Inflammatory macrophage treated with lipopolysaccharide for 4 hours (primary cell): Measurements from ENCODE around the gene SELENOT.

Experiments
- DNase-seq: peaks from one replicate; pipeline ENCODE4 v3.0.0-alpha.2; 2020

Gene SELENOT

GRCh38 chr3:150673966-150674365 is 70.8 kb downstream of the SELENOT start:
- DNase-seq = no peak

DNA sequence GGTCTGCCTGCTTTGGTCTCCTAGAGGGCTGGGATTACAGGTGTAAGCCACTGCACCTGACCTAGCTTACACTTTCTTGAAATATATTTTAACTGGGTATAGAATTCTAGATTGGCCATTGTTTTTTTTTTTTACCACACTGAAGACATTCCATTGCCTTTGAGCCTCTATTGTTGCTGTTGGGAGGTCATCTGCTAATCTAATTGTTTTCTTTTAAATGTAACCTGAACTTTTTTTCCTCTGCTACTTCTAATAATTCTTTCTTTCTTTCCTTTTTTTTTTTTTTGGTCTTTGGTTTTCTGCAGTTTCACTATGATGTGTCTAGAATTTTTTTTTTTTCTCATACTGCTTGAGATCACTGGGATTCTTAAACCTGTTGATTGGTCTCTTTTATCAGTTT is 72.5 kb downstream of the SELENOT start:
- no peak for DNase-seq
